HG03139 (cell line): ENCODE data around the gene CRB2.

Experiments used
- ATAC-seq: cut with Tn5 transposase; IDR thresholded peaks from one replicate; pipeline ENCODE4 v1.9.1; 2021; ENCODE audit not compliant: unreplicated experiment

The CRB2 gene

GRCh38 chr9:123419721-123420591 is 64.0 kb downstream of the CRB2 start:
- ATAC-seq = no peak

GRCh38 chr9:123420592-123421111 is 64.7 kb downstream of the CRB2 start:
- no peak for ATAC-seq

- no peak for ATAC-seq
These were observed 65.2 kb downstream of the CRB2 start for GRCh38 chr9:123421186-123421585.

GRCh38 chr9:123421801-123422455 is 65.9 kb downstream of the CRB2 start:
- no peak for ATAC-seq

- ATAC-seq = no peak
These were observed 66.8 kb downstream of the CRB2 start for GRCh38 chr9:123422635-123423310.

- no peak for ATAC-seq
These were observed 67.3 kb downstream of the CRB2 start for GRCh38 chr9:123423311-123423640.

- ATAC-seq = no peak
These were observed 68.1 kb downstream of the CRB2 start for GRCh38 chr9:123424131-123424530.

- ATAC-seq = no peak
These were observed 68.7 kb downstream of the CRB2 start for GRCh38 chr9:123424552-123425225.

- ATAC-seq = no peak
These were observed 69.3 kb downstream of the CRB2 start for GRCh38 chr9:123425261-123425821.

GRCh38 chr9:123425836-123426365 is 69.9 kb downstream of the CRB2 start:
- no peak for ATAC-seq

- peak; percentile 83 for ATAC-seq
These were observed 70.4 kb downstream of the CRB2 start for GRCh38 chr9:123426406-123426805.
